MG63 (cell line): ENCODE measurements around the gene CWC27. TPM values are rescaled to one million over a fixed set of nuclear protein-coding genes. Genes with fewer than 3 reads are reported as not detected.

Experiments used
- total RNA-seq: library from RNA; depleted of rRNA; stranded (reverse); fragments of >200 nt; shearing (Covaris generic); gene quantifications from 2 replicates; pipeline ENCODE4 v1.2.3, GENCODE V29; 2014; ENCODE audit warnings: low replicate concordance; rRNA removed

Gene CWC27
- total RNA-seq, 1 experiment from 2014 or later: 12.3 TPM

Other genes starting within 250 kb of the CWC27 start
- not detected in 2 replicates for gene SHISAL2B, start 78.4 kb upstream of the CWC27 start, total RNA-seq
- gene SREK1IP1, start 239 bp upstream of the CWC27 start, total RNA-seq: 5.1 and 10.4 TPM in 2 replicates